GM21447 (cell line): ENCODE results near the gene NTM.

ENCODE experiments used
- ATAC-seq: cut with Tn5 transposase; IDR thresholded peaks from one replicate; pipeline ENCODE4 v1.9.1; 2021; ENCODE audit not compliant: unreplicated experiment

Gene NTM

DNA sequence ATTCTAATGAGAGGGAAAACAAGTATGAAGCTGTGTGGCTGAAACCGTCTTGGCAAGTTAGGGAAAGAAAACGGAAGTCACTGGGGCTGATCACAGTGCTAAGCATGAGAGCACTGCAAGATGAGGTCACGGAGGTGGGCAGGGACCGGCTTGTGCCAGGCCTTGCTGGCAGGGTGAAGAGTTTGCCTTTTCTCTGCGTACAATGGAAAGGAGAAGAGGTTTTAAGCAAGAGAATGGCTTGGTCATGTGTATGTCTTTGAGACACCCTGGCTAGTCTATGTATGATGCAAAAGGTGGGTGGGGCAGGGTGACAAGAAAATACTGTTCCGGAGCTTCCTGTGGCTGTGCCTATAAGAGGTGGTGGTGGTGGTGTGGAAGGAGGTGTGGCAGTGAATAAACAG lies 567.9 kb downstream of the NTM start:
- no peak for ATAC-seq

GRCh38 chr11:131940126-131940525 lies 569.7 kb downstream of the NTM start:
- no peak for ATAC-seq

DNA sequence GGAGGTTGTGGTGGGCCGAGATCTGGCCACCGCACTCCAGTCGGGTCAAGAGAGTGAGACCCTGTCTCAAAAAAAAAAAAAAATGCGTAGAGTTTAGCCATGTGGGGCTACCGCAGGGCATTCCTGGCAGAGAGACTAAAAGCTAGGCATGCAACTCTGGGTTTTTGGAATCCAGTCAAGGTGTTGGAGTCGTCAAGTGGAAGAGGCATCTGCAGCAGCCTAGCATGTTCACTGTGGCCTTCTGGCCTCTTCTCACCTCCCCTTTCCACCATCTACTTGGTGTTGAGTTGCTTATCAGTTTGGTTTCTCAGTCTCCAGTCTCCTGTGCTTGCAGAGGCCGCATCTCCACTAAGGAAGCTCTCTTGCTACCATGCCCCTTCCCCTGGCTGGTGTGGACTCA lies 572.5 kb downstream of the NTM start:
- no peak for ATAC-seq

GRCh38 chr11:131943295-131943694 lies 572.9 kb downstream of the NTM start:
- ATAC-seq, result no peak

GRCh38 chr11:131944736-131945135 lies 574.3 kb downstream of the NTM start:
- ATAC-seq, result no peak

DNA sequence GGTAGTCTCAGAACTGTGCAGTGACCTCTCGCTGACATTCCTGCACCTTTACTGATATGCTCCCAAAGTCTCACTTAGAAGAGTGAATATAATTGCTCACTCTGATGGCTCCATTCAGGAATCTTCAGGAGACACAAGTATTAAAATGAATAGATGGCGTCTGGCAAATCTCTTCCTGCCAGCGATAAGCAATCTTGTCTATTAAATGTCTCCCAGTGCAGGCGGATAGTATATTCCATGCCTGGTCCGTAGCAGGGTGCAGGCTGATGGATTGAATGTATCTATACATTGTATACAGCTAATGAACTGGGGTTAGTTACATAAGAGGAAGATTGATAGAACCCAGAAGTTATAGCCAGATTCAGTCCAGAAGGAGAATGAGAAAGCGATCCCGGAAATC lies 575.3 kb downstream of the NTM start:
- ATAC-seq, result no peak

DNA sequence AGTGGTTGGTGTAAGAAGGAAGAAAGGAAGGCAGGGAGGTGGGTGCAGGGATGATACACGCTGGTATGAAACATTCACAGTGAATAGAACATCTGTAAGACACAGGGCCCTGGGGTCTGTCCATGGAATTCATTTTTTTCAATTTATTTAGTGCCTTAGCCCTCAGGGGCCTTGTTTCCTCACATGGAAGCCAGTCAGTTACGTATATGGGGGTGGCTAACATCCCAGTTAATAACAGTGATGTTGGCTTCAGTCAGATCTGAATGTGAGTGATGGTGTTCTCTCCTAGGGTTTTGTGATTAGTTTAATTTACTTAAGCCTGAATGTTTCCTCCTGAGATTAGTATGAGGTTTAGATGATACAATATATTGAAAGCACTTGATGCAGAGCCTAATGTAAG lies 577.1 kb downstream of the NTM start:
- ATAC-seq, result no peak

GRCh38 chr11:131951121-131951520 lies 580.7 kb downstream of the NTM start:
- ATAC-seq, result no peak

DNA sequence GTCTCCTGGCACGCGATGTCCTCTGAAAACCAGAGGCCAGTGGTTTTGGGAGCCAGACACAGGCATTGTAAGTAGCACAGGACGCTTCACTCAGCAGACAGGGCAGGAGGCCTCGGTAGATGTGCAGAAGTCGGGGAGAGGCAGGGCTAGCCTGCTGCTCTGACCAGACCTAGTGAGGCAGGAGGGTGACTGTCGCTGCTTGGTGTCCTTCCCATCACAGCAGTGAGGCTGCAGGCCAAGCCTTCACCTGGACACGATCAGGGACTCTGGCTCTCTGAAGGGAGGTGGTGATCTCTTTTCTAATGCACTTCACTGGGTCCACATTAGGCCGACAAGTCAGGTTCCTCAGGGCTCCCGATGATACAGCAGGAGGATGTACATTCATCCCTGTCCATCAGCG lies 583.7 kb downstream of the NTM start:
- no peak for ATAC-seq

- no peak for ATAC-seq
These were observed 585.5 kb downstream of the NTM start for GRCh38 chr11:131955904-131956303.

DNA sequence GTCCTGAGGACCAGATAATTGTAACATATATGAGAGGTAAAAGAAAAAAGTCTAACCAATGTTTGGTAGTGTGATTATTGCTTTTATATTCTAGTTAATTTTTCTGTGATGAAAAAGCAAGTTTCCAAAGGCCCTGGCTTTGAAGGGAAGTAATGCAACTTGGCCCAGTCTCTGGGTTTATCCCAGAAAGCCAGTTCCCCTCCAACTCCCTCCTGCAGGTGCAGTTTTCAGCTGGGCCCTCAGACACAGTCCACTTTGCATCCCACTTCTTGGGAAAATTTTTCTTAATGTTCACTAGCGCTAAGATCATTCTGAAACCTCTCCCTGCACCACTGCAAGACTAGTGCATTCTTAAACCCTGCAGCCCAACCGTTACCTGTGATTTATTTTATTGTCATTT lies 586.8 kb downstream of the NTM start:
- no peak for ATAC-seq

- ATAC-seq, result no peak
These were observed 587.5 kb downstream of the NTM start for GRCh38 chr11:131957875-131958274.

- ATAC-seq, result no peak
These were observed 592.4 kb downstream of the NTM start for GRCh38 chr11:131962818-131963217.

- no peak for ATAC-seq
These were observed 594.5 kb downstream of the NTM start for GRCh38 chr11:131964698-131965483.

GRCh38 chr11:131965504-131965903 lies 595.1 kb downstream of the NTM start:
- ATAC-seq, result no peak

DNA sequence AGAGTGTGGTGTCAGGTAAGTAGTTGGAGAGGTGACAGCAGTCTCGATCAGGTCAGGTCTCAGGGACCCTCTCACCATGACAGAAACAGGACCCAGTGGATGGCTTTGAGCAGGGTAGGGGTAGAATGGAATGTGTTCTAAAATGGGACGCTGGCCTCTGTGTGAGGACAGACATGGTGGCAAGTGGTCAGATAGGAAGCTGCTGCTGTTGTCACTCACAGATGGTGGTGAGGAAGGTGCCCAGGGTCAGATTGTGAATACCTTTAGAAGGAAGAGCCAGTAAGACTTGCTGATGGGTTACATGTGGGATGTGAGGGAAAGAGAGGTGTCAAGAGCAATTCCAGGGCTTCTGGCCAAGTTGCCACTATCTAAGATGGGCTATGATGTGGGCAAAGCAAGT lies 596.3 kb downstream of the NTM start:
- ATAC-seq, result no peak

DNA sequence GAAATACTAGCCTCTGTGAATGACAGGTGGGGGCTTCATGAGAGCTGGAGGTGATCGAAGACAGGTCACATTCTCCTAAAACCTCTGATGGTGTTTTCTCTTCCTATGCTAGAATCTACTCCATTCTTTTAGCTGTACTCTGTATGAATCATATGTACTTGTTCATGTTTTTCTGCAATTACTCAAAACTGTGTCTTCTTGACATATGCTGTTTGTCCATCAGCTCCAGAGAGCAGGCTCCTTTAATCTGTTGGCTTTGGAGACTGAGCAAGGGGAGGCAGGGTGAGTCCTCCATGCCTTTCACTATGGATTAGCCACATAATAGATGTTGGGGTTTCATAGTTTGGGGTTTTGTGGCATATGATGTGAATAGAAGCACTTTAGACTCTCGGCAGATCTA lies 598.8 kb downstream of the NTM start:
- ATAC-seq, result no peak

DNA sequence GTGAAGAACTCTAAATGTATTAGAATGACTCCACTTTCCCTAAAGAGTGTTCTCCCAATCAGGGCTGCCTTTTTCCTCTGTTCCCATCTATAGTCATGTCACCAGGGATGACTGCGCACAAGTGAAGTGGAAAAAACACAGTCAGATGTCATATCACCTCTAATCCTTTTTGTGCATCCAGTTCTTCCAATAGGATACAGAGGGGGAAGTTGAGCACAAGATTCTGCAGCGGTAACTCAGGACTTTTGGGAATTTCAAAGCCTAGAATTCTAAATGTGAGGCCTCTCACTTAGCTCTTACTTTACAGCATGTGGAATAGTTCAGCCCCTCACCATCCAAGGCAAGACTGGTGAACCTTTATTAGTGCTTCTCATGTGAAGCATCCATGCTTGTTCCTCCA lies 602.6 kb downstream of the NTM start:
- ATAC-seq, result no peak

GRCh38 chr11:131975619-131976018 lies 605.2 kb downstream of the NTM start:
- ATAC-seq, result no peak

DNA sequence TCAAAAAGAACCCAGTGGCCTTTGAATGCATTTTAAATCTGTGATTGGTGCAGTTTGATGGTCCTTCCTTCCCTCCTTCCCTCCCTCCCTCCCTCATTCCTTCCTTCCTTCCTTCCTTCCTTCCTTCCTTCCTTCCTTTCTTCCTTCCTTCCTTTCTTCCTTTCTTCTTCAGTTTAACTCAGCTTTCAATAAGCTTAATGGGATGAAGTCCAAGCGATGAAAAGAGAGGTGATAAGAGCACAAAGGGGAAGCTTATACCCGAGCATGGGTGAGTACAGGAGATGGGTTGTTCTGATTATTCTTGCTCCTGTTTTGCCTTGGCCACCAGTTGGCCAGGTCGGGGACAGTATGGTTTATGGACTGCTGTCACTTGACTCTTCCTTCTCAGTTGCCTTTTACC lies 605.6 kb downstream of the NTM start:
- no peak for ATAC-seq

GRCh38 chr11:131977231-131977630 lies 606.8 kb downstream of the NTM start:
- no peak for ATAC-seq

DNA sequence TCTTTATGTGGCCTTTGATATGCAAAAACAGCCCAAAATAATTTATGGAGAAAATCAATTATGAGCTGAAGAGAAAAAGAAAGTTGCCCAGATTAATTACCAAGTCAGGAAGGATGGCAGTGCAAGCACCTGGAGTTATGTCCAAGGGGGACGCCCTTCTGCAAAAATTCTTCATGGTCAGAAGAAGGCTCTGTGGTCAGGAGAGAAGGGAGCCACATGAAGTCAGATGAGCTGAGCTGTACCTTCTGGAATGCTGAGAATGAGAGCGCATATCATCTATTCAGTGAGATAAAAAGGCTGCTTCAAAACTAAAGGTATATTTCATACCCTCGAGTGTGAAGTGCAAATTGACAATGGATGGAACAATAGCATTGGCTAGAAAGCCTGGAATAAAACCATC lies 607.4 kb downstream of the NTM start:
- ATAC-seq, result no peak

GRCh38 chr11:131978351-131978750 lies 607.9 kb downstream of the NTM start:
- ATAC-seq, result no peak
